Vagina (tissue), 2 donors: ENCODE data around the gene BTG2.

Experiments
- POLR2A ChIP-seq, 2 donors: fragments of 450-650 bp; IDR thresholded peaks; one replicate each; pipeline ENCODE4 v1.6.1; 2017; ENCODE audit warnings: antibody characterized with exemption in 2 of 2, mild to moderate bottlenecking in 2 of 2, moderate library complexity in 2 of 2
- POLR2AphosphoS5 ChIP-seq, 2 donors: sonication (generic); formaldehyde crosslinking; IDR thresholded peaks; one replicate each; pipeline ENCODE4 v1.9.0; 2017; ENCODE audit warnings: antibody characterized with exemption in 2 of 2, mild to moderate bottlenecking in 2 of 2, low read depth in 1 of 2; ENCODE audit not compliant: insufficient read depth in 1 of 2
- TF ChIP-seq, protein P1 (sequence below), 3 experiments: fragments of 450-650 bp in 2 of 3; fragments of 200-600 bp in 1 of 3; sonication (generic) in 1 of 3; IDR thresholded peaks; one replicate each; pipeline ENCODE4 v1.5.1; 2017 to 2019; ENCODE audit warnings: antibody characterized with exemption in 3 of 3, mild to moderate bottlenecking in 2 of 3, moderate library complexity in 2 of 3

GRCh38 chr1:203322500-203323179, 17.3 kb downstream of the BTG2 start:
- TF ChIP-seq, protein P1, sequence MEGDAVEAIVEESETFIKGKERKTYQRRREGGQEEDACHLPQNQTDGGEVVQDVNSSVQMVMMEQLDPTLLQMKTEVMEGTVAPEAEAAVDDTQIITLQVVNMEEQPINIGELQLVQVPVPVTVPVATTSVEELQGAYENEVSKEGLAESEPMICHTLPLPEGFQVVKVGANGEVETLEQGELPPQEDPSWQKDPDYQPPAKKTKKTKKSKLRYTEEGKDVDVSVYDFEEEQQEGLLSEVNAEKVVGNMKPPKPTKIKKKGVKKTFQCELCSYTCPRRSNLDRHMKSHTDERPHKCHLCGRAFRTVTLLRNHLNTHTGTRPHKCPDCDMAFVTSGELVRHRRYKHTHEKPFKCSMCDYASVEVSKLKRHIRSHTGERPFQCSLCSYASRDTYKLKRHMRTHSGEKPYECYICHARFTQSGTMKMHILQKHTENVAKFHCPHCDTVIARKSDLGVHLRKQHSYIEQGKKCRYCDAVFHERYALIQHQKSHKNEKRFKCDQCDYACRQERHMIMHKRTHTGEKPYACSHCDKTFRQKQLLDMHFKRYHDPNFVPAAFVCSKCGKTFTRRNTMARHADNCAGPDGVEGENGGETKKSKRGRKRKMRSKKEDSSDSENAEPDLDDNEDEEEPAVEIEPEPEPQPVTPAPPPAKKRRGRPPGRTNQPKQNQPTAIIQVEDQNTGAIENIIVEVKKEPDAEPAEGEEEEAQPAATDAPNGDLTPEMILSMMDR (IDR thresholded peaks at IDR 0.05), result no peak
- TF ChIP-seq POLR2A (IDR thresholded peaks at IDR 0.05), result no peak
- peak in 1 of 2 donors; percentile 80 for TF ChIP-seq POLR2AphosphoS5 (IDR thresholded peaks at IDR 0.05; ENCODE audit: insufficient read depth in 1 of 2, low read depth in 1 of 2)
